ENCODE results near the gene MUC5B. TPM values are rescaled to one million over a fixed set of nuclear protein-coding genes. Genes with fewer than 3 reads are reported as not detected.

MUC5B gene
- total and polyA plus RNA-seq, 2 of the 13 experiments (the other 11 are each of a cell fraction or from before 2014, with no cell fraction given) = 0.01 TPM; not detected in 1

DNA sequence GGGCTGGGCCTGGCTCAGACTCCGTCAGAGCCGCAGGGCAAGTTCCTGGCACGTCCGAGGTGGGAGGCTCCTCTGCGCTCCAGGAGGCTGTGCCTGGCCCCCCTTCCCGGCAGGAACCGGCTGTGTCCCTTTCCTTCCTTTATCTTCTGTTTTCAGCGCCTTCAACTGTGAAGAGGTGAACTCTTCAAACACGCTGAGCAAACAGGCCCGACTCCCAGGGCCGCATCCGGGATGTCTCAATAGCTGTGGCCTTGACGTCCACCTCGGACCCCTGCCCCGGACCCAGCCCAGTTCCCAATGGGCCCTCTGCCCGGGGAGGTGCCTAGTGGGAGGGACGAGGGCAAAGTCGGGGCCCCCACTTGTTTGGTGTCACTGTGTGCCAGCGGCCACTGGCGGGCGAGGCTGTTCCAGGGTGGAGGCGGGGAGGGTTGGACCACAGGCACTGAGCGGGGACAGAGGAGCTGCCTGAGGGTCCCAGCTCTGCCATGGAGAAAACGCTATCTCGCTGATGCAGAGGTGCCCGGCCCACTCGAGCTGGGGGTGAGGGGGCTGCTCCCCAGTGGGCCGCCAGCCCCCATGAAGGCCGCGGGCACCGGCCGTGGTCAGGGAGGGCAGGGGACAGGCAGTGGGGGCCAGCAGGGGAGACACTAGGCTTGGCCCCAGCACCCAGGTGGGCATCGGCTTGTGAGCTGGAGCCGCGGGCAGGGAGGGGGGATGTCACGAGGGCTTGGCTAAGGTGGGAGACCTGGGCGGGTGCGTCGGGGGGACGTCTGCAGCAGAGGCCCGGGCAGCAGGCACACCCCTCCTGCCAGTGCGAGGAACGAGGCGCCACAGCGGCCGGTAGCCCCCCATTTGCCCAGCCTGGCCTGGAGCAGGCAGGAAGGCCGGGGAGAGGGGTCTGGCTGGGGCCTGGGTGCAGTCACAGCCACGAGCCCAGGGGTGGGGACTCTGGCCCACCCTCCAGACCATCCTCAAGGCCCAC is 2.7 kb upstream of the MUC5B start (continued):
- TF ChIP-seq, protein P1, sequence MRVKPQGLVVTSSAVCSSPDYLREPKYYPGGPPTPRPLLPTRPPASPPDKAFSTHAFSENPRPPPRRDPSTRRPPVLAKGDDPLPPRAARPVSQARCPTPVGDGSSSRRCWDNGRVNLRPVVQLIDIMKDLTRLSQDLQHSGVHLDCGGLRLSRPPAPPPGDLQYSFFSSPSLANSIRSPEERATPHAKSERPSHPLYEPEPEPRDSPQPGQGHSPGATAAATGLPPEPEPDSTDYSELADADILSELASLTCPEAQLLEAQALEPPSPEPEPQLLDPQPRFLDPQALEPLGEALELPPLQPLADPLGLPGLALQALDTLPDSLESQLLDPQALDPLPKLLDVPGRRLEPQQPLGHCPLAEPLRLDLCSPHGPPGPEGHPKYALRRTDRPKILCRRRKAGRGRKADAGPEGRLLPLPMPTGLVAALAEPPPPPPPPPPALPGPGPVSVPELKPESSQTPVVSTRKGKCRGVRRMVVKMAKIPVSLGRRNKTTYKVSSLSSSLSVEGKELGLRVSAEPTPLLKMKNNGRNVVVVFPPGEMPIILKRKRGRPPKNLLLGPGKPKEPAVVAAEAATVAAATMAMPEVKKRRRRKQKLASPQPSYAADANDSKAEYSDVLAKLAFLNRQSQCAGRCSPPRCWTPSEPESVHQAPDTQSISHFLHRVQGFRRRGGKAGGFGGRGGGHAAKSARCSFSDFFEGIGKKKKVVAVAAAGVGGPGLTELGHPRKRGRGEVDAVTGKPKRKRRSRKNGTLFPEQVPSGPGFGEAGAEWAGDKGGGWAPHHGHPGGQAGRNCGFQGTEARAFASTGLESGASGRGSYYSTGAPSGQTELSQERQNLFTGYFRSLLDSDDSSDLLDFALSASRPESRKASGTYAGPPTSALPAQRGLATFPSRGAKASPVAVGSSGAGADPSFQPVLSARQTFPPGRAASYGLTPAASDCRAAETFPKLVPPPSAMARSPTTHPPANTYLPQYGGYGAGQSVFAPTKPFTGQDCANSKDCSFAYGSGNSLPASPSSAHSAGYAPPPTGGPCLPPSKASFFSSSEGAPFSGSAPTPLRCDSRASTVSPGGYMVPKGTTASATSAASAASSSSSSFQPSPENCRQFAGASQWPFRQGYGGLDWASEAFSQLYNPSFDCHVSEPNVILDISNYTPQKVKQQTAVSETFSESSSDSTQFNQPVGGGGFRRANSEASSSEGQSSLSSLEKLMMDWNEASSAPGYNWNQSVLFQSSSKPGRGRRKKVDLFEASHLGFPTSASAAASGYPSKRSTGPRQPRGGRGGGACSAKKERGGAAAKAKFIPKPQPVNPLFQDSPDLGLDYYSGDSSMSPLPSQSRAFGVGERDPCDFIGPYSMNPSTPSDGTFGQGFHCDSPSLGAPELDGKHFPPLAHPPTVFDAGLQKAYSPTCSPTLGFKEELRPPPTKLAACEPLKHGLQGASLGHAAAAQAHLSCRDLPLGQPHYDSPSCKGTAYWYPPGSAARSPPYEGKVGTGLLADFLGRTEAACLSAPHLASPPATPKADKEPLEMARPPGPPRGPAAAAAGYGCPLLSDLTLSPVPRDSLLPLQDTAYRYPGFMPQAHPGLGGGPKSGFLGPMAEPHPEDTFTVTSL (CRISPR knock-in tag; IDR thresholded peaks at IDR 0.05; ENCODE audit: borderline replicate concordance) = peak; percentile 80; the same call in 1 of the 2 replicates
- TF ChIP-seq ZNF7 (CRISPR knock-in tag; IDR thresholded peaks at IDR 0.05) = no peak
- peak; percentile 84; the same call in 1 of the 2 replicates for TF ChIP-seq ZFP36L1 (CRISPR knock-in tag; IDR thresholded peaks at IDR 0.05)
- TF ChIP-seq ZNF558 (CRISPR knock-in tag; IDR thresholded peaks at IDR 0.05; ENCODE audit: borderline replicate concordance) = no peak
- TF ChIP-seq SNRNP70 (IDR thresholded peaks at IDR 0.05; ENCODE audit: low read depth, low read length) = no peak
- no peak for TF ChIP-seq SMC3 (IDR thresholded peaks at IDR 0.05; ENCODE audit: low read length)
- peak; percentile 83; the same call in 1 of the 2 replicates for TF ChIP-seq ZNF350 (CRISPR knock-in tag; IDR thresholded peaks at IDR 0.05; ENCODE audit: borderline replicate concordance, low read depth)
- TF ChIP-seq ZBTB38 (CRISPR knock-in tag; IDR thresholded peaks at IDR 0.05) = no peak
- TF ChIP-seq MTF2 (CRISPR knock-in tag; IDR thresholded peaks at IDR 0.05; ENCODE audit: borderline replicate concordance) = peak; percentile 97
- no peak for TF ChIP-seq SCMH1 (CRISPR knock-in tag; IDR thresholded peaks at IDR 0.05; ENCODE audit: borderline replicate concordance)
- peak; percentile 47; the same call in 1 of the 2 replicates for TF ChIP-seq ZNF431 (CRISPR knock-in tag; IDR thresholded peaks at IDR 0.05; ENCODE audit: borderline replicate concordance, low read depth)
- no peak for TF ChIP-seq ZNF326 (CRISPR knock-in tag; IDR thresholded peaks at IDR 0.05; ENCODE audit: borderline replicate concordance)
- no peak for TF ChIP-seq ZNF446 (CRISPR knock-in tag; IDR thresholded peaks at IDR 0.05)
- TF ChIP-seq, protein P2, sequence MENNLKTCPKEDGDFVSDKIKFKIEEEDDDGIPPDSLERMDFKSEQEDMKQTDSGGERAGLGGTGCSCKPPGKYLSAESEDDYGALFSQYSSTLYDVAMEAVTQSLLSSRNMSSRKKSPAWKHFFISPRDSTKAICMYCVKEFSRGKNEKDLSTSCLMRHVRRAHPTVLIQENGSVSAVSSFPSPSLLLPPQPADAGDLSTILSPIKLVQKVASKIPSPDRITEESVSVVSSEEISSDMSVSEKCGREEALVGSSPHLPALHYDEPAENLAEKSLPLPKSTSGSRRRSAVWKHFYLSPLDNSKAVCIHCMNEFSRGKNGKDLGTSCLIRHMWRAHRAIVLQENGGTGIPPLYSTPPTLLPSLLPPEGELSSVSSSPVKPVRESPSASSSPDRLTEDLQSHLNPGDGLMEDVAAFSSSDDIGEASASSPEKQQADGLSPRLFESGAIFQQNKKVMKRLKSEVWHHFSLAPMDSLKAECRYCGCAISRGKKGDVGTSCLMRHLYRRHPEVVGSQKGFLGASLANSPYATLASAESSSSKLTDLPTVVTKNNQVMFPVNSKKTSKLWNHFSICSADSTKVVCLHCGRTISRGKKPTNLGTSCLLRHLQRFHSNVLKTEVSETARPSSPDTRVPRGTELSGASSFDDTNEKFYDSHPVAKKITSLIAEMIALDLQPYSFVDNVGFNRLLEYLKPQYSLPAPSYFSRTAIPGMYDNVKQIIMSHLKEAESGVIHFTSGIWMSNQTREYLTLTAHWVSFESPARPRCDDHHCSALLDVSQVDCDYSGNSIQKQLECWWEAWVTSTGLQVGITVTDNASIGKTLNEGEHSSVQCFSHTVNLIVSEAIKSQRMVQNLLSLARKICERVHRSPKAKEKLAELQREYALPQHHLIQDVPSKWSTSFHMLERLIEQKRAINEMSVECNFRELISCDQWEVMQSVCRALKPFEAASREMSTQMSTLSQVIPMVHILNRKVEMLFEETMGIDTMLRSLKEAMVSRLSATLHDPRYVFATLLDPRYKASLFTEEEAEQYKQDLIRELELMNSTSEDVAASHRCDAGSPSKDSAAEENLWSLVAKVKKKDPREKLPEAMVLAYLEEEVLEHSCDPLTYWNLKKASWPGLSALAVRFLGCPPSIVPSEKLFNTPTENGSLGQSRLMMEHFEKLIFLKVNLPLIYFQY (CRISPR knock-in tag; IDR thresholded peaks at IDR 0.05; ENCODE audit: borderline replicate concordance) = peak; percentile 84
- no peak; the same call in 1 of the 2 replicates for TF ChIP-seq ZNF12 (CRISPR knock-in tag; IDR thresholded peaks at IDR 0.05)
- TF ChIP-seq, protein P3, sequence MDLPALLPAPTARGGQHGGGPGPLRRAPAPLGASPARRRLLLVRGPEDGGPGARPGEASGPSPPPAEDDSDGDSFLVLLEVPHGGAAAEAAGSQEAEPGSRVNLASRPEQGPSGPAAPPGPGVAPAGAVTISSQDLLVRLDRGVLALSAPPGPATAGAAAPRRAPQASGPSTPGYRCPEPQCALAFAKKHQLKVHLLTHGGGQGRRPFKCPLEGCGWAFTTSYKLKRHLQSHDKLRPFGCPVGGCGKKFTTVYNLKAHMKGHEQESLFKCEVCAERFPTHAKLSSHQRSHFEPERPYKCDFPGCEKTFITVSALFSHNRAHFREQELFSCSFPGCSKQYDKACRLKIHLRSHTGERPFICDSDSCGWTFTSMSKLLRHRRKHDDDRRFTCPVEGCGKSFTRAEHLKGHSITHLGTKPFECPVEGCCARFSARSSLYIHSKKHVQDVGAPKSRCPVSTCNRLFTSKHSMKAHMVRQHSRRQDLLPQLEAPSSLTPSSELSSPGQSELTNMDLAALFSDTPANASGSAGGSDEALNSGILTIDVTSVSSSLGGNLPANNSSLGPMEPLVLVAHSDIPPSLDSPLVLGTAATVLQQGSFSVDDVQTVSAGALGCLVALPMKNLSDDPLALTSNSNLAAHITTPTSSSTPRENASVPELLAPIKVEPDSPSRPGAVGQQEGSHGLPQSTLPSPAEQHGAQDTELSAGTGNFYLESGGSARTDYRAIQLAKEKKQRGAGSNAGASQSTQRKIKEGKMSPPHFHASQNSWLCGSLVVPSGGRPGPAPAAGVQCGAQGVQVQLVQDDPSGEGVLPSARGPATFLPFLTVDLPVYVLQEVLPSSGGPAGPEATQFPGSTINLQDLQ (CRISPR knock-in tag; IDR thresholded peaks at IDR 0.05) = no peak

Data from HepG2 (cell line).